GM18499 (cell line): ENCODE measurements around the gene PTPRD.

ENCODE experiments used
- ATAC-seq: cut with Tn5 transposase; IDR thresholded peaks from one replicate; pipeline ENCODE4 v1.9.1; 2021; ENCODE audit warnings: moderate number of reproducible peaks; ENCODE audit not compliant: insufficient read depth, unreplicated experiment

PTPRD gene

GRCh38 chr9:8696516-8696915, 1916.3 kb downstream of the PTPRD start:
- ATAC-seq: no peak

DNA sequence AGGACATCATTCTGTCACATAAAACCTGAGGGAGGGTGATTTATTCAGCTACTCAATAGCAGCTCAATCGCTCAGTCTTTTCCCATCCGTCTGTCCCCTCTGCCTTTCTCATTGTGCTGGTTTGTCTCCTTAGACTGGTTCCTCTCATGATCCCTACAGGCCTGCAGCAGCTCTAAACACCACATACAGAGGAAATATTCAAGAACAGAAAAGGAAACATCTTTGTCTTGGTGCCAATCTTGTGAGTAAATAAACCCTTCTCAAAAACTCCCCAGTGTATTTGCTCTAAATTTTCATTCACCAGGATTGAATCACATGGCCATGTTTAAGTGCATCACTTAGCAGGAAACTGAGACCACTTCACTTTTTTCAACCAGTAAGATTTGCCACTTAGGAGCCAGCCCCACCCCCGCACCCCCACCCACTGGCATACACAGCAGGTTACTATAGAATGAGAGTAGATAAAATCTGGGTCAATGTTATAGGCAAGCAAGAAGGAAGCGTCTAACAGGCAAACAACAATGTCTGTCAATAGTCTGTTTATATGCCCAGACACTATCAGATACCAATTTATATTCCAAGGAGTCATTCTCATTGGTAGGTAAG, 1917.7 kb downstream of the PTPRD start:
- ATAC-seq: no peak

DNA sequence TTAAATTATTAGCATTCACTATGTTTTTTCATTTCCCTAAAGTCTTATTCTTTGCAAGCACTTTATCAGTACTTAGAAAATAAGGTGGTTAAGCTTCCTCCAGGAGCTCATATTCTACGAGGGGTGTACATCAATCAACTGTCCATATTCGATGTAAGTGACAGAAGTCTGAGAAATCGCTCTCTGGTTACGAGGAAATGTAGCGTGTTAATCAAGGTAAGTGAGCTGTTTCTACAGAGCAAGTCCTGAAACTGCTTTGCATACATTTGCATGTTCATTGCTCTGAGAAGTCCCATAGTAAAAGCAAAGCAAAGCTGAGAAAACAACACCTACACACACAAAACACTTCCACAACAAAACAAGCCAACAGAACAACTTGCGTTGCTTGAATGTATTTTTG, 1919.3 kb downstream of the PTPRD start:
- ATAC-seq: no peak

GRCh38 chr9:8686516-8686915, 1926.3 kb downstream of the PTPRD start:
- no peak for ATAC-seq

DNA sequence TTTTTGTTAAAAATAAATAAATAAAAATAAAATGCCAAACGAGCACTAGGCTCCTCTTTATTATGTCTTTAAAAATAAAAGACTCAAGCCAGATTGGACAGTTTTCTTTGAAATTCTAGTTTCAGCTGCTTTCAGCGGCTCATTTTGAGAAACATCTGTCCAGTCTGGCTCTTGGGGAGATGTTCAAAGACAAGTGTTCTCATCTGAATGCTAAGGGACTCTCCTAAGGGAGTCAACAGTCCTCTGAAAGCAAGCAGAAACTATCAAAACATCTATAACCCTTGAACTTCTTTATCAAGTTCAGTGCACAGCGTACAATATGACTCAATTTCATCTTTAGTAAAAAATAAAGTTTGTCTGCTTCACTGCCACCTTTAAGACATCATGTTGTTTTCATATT, 1927.0 kb downstream of the PTPRD start:
- no peak for ATAC-seq

DNA sequence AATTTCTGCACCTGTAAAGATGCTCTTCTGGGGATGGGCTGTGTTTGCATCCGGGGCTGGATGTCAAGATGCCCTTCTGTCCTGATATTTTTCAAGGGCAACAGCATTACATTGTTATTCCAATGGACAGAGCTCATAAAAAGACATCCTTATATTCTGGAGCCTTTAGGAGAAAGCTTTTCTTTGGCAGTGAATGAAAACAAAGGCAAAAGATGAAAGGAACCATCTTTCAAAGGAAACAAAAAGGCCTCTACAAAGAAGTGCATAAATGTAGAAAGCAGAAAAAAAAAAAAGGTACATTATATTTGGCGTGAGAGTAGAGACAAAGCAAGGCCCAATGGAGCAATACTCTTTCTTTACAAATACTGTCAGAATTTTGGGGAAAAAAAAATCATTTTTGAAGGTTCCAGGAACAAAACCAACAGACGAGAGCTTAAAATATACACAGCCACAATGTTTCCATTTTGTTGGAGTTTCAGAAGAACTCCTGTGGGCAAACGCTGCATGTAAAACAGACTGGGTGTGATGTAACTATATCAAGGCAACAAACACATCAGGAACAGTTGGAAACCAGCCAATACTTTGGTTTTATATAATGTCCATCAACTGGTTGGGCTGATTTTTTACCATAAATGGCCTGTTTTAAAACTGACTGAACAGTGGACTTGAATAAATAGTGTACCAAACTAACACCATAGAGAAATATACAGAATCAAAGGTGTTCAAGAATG, 1927.7 kb downstream of the PTPRD start:
- no peak for ATAC-seq

DNA sequence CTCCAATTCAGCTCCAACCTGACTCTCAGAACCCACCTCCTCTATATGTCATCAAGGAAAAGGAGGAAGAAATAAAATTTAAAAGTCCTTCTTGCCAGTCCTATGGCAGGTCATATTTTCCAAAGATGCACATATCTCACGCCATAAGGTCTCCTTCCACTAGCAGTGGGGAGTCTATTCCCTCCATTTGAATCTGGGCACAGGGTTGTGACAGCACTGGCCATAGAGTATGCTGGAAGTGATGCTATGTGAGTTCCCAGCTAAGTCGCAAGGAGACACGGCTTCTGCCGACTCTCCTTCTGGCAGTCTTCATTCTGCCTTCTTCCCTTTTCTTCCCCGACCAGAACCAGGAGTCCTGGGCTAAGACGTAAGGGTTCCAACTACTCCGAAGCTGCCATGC, 1929.3 kb downstream of the PTPRD start:
- ATAC-seq: no peak

DNA sequence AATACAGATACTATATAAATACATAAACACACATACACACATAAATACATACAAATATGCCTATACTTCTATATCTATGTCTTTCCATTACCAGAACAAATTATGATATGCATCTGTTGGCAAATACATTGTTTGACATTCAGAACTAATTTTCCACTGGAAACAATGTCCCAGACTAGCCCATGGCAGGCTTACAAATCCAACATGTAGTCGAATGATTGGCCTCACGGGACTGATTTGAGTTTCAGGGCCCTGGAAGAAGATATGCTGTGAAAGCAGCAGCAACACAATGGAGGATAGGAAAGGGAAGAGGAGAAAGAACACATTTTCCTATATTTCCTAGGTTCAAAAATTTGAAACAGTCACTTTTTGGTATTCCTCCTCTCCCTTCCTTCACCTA, 1932.1 kb downstream of the PTPRD start:
- no peak for ATAC-seq

DNA sequence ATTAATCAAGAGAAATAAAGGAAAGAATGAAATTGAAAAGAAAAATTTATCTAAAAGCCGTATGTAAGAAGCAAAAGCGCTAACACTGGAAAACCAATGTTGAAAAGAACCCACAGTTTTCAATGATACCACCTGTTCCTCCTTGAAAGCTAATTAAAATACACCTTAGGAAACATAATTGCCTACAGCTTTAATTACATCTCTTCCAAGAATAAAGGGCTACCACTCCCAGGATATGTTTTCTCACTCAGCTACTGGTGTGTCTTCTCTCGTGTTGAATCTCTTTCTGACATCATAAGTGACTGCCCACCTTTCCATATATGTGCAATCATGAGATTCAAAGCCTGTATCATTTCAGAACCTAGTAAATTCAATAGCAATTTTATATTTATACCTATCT, 1932.6 kb downstream of the PTPRD start:
- ATAC-seq: no peak

GRCh38 chr9:8679371-8679822, 1933.4 kb downstream of the PTPRD start:
- no peak for ATAC-seq

DNA sequence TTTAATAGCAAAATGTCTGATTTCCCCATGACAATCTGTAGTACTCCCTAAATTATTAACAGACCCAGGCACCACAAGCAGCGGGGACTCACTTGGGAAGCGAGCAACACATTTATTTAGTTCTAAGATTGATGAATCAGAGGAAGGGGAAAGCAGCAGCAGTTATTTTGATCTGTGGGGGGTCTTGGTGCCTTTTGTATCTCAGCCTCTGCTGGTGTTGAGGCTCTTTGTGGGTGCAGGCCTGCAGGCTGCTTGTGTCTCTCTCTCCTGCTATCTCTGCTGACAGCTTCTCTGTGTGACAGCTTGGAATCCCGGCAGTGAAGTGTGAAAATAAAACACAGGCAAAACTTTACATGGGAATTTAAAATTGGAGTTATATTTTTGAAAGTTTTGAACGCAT, 1935.1 kb downstream of the PTPRD start:
- ATAC-seq: no peak

DNA sequence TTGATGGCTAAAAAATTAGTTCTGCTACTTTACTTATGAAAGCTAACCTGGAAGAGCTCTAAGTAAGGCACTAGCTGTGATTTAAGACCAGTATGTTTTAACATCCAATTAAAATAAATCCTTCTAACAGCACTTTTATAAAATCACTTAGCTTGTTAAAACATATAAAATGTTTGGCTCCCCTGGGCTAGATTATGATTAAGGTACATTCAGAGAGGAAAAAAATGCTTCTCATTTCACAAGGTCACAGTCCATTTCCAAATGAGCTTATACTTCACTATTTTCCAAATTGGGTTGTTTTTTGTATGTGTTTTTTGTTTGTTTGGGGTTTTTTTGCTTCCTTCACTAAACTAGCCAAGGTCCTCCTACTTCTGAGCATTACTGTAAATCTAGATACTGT, 1938.3 kb downstream of the PTPRD start:
- no peak for ATAC-seq

GRCh38 chr9:8673830-8674229, 1939.0 kb downstream of the PTPRD start:
- ATAC-seq: no peak

DNA sequence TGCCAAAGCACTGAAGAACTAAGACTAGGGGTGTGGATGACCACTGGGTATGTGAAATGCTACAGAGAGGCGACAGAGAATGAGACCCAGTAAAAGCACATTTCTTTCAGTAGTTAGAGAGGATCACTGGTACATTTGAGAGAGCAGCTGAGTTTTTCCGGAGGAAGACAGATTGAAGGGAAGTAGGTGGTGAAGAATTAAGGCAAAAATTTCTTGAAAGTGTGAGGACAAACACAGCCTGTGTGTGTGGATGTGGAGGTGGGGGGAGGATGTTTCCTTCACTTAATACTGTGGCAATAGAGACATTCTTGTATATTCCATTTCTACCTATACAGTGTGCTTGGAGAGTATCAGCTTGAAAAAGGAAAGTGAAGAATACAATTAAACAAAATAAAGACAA, 1942.1 kb downstream of the PTPRD start:
- ATAC-seq: no peak

GRCh38 chr9:8668751-8669150, 1944.1 kb downstream of the PTPRD start:
- ATAC-seq: no peak

GRCh38 chr9:8668231-8668630, 1944.6 kb downstream of the PTPRD start:
- ATAC-seq: no peak

GRCh38 chr9:8666060-8666459, 1946.7 kb downstream of the PTPRD start:
- no peak for ATAC-seq

GRCh38 chr9:8660383-8660782, 1952.4 kb downstream of the PTPRD start:
- ATAC-seq: no peak

GRCh38 chr9:8659108-8659507, 1953.7 kb downstream of the PTPRD start:
- no peak for ATAC-seq

DNA sequence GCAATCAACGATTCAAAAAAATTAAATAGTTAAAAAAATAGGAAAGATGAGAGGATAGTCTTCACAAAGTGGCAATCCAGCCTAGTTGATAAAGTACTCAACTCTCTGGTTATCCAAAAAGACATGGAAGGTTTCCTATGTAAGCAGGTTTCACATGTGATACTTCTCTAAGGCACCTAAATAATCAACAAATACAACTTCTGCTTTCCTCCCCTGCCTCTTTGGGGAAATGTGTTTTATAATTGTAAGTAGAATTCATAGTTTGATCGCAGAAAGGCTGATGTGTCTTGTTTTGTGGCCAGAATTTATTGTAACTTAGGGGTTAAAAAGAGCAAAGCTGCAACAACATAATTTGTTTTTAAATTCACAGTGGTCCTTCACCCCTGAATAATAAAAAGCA, 1957.7 kb downstream of the PTPRD start:
- no peak for ATAC-seq

- ATAC-seq: no peak
Observed at GRCh38 chr9:8653855-8654254, 1958.9 kb downstream of the PTPRD start.

GRCh38 chr9:8653111-8653510, 1959.7 kb downstream of the PTPRD start:
- ATAC-seq: no peak
